KMS-11 (cell line): ENCODE measurements around the gene CTNNA3.
"Not testable (repeated sequence)": the region's sequence is repeated elsewhere in the genome, so short reads cannot be mapped to it uniquely, and the experiment has no call there.

Experiments
- H2AFZ ChIP-seq: fragments of 200-600 bp; sonication (generic); 2 replicates; pipeline ENCODE4 v1.6.1; 2016; ENCODE audit warnings: antibody characterized with exemption, mixed run types, low read depth
- H3K27ac ChIP-seq: fragments of 200-600 bp; sonication (generic); 2 replicates; pipeline ENCODE4 v1.6.1; 2016; ENCODE audit warnings: mild to moderate bottlenecking, mixed run types
- H3K27me3 ChIP-seq: fragments of 200-600 bp; sonication (generic); 2 replicates; pipeline ENCODE4 v1.6.1; 2017; ENCODE audit warnings: mild to moderate bottlenecking, low read depth, mixed run types, moderate library complexity; ENCODE audit not compliant: insufficient read depth
- H3K36me3 ChIP-seq: fragments of 200-600 bp; sonication (generic); 2 replicates; pipeline ENCODE4 v1.6.1; 2017; ENCODE audit warnings: mild to moderate bottlenecking, mixed run types; ENCODE audit not compliant: insufficient read depth
- H3K4me1 ChIP-seq: fragments of 200-600 bp; sonication (generic); 2 replicates; pipeline ENCODE4 v1.6.1; 2016; ENCODE audit warnings: mild to moderate bottlenecking, low read depth, mixed run types; ENCODE audit not compliant: poor library complexity, severe bottlenecking
- H3K4me2 ChIP-seq: fragments of 200-600 bp; sonication (generic); 2 replicates; pipeline ENCODE4 v1.7.0; 2016; ENCODE audit warnings: mild to moderate bottlenecking, mixed run types
- H3K4me3 ChIP-seq: fragments of 200-600 bp; sonication (generic); IDR thresholded peaks from 2 replicates; pipeline ENCODE4 v1.6.1; 2017; ENCODE audit warnings: low read depth, low read length, mixed read lengths; ENCODE audit not compliant: insufficient read depth
- H3K79me2 ChIP-seq: fragments of 200-600 bp; sonication (generic); 2 replicates; pipeline ENCODE4 v1.6.1; 2016; ENCODE audit warnings: low read depth, mixed run types; ENCODE audit not compliant: insufficient read depth
- H3K9ac ChIP-seq: fragments of 200-600 bp; sonication (generic); 2 replicates; pipeline ENCODE4 v1.6.1; 2016; ENCODE audit warnings: mild to moderate bottlenecking, mixed run types
- H4K20me1 ChIP-seq: fragments of 200-600 bp; sonication (generic); 2 replicates; pipeline ENCODE4 v1.6.1; 2016; ENCODE audit warnings: mild to moderate bottlenecking, mixed run types; ENCODE audit not compliant: insufficient read depth
- TF ChIP-seq, protein P1 (sequence below): fragments of 200-600 bp; sonication (generic); conservative IDR thresholded peaks from 2 replicates; pipeline ENCODE4 v1.6.1; 2017; ENCODE audit warnings: low read depth, mild to moderate bottlenecking, antibody characterized with exemption, low read length, moderate library complexity, mixed read lengths

The CTNNA3 gene

DNA sequence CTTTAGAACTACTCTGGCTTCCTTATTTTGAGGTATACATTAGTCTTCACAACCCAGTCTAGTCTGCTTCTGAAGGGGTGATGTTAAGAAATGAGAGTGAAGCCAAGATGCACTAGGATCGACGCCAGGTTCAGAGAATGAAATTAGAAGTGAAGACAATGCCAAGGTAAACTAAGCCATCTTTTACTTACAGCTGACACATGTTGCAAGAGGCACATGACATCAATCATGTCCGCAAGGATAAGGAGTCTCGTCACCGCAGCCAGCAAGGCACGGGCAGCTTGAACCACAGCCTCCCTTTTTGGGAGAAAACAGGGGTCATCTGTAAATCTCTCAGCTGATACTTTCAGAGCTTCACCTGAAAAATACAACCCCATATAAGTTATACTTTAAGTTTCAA, 156.7 kb downstream of the CTNNA3 start:
- TF ChIP-seq, protein P1, sequence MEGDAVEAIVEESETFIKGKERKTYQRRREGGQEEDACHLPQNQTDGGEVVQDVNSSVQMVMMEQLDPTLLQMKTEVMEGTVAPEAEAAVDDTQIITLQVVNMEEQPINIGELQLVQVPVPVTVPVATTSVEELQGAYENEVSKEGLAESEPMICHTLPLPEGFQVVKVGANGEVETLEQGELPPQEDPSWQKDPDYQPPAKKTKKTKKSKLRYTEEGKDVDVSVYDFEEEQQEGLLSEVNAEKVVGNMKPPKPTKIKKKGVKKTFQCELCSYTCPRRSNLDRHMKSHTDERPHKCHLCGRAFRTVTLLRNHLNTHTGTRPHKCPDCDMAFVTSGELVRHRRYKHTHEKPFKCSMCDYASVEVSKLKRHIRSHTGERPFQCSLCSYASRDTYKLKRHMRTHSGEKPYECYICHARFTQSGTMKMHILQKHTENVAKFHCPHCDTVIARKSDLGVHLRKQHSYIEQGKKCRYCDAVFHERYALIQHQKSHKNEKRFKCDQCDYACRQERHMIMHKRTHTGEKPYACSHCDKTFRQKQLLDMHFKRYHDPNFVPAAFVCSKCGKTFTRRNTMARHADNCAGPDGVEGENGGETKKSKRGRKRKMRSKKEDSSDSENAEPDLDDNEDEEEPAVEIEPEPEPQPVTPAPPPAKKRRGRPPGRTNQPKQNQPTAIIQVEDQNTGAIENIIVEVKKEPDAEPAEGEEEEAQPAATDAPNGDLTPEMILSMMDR = no peak
- no peaks in the 10 kb centered on the region for H3K79me2 ChIP-seq
- H3K4me2 ChIP-seq = no peak overlapping the region
- no peaks in the 10 kb centered on the region for H3K4me1 ChIP-seq
- H3K27me3 ChIP-seq = no peaks in the 10 kb centered on the region
- no peak overlapping the region for H3K27ac ChIP-seq
- H4K20me1 ChIP-seq = no peaks in the 10 kb centered on the region
- H3K36me3 ChIP-seq = no peaks in the 10 kb centered on the region
- no peak overlapping the region for H3K9ac ChIP-seq
- H2AFZ ChIP-seq = no peak overlapping the region
- no peak overlapping the region for H3K4me3 ChIP-seq

DNA sequence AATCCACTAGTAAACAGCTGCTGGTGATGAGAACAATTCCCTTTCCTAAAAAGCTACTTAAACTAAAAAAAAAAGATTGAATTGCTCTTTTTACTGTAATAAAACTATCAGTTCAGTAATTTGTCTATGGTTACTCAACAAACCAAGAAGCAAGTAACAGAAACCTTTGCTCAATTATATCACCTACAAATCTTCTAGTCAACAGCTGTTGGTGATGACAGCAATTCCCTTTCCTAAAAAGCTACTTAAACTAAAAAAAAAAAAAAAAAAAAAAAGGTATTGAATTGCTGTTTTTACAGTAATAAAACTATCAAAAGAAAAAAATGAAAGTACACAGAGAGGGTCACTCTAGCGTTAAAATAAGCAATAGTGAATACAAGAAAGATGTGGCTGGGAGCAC, 158.1 kb downstream of the CTNNA3 start:
- Histone ChIP-seq H3K36me3 (no peaks in the 10 kb centered on the region), H3K9ac (no peak overlapping the region), H3K4me2 (no peak overlapping the region), H3K27ac (no peak overlapping the region), H2AFZ (no peak overlapping the region), H3K4me3 (no peak overlapping the region), H4K20me1 (no peaks in the 10 kb centered on the region), H3K79me2 (no peaks in the 10 kb centered on the region), H3K4me1 (no peaks in the 10 kb centered on the region), H3K27me3 (no peaks in the 10 kb centered on the region)
- TF ChIP-seq, protein P1 = no peak

DNA sequence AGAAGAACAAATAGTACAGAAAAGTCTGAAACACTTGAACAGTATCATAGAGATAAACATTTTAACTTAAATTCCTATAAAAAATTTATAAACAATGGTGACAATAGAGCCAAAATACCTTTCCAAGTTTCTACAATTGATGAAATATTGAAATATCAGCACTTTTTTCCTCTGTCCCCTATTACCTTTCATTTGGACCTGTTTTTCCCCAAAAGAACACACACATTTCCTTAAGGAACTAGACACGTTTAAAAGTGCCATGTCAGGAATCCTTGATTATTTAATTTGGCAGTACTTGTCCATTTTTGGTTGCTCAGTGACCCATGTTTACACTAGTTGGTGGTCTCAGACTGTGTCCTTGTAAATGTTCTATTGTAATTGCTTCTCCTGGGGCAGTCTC, 162.6 kb downstream of the CTNNA3 start:
- no peaks in the 10 kb centered on the region for H3K27me3 ChIP-seq

DNA sequence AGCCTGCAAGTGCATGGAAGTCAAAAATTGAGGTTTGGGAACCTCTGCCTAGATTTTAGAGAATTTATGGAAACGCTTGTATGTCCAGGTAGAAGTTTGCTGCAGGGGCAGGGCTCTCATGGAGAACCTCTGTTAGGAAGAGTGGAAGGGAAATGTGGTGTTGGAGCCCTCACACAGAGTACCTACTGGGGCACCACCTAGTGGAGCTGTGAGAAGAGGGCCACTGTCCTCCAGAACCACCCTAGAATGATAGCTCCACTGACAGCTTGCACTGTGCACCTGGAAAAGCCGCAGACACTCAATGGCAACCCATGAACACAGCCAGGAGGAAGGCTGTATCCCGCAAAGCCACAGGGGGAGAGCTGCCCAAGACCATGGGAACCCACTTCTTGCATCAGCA, 165.0 kb downstream of the CTNNA3 start:
- not testable (repeated sequence) for H3K27me3 ChIP-seq, H3K36me3 ChIP-seq, H3K4me3 ChIP-seq, H3K27ac ChIP-seq, H4K20me1 ChIP-seq, H3K4me1 ChIP-seq, H2AFZ ChIP-seq, H3K9ac ChIP-seq, H3K79me2 ChIP-seq, H3K4me2 ChIP-seq

More for the DNA sequence above, 162.6 kb downstream of the CTNNA3 start:
- Histone ChIP-seq H3K4me1 (no peaks in the 10 kb centered on the region), H2AFZ (no peak overlapping the region), H3K4me3 (no peak overlapping the region), H3K79me2 (no peaks in the 10 kb centered on the region), H3K36me3 (no peaks in the 10 kb centered on the region), H3K9ac (no peak overlapping the region), H4K20me1 (no peaks in the 10 kb centered on the region), H3K27ac (no peak overlapping the region), H3K4me2 (no peak overlapping the region)
- TF ChIP-seq, protein P1 = no peak

DNA sequence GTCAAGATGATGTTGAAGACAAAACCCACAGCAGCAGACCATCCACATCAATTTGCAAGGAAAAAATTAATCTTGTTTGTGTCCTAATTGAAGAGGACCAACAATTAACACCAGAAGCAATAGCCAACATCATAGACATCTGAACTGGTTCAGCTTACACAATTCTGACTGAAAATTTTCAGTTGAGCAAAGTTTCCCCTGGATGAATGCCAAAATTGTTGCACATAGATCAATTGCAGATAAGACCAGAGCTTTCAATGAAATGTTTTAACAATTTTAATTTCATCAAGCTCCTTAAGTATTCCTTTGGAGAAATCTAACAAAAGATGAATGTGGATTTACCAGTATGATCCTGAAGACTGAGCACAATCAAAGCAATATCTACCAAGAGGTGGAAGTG, 168.6 kb downstream of the CTNNA3 start:
- Histone ChIP-seq H3K4me2 (no peak overlapping the region), H3K4me3 (no peak overlapping the region), H3K9ac (no peak overlapping the region), H3K4me1 (no peaks in the 10 kb centered on the region), H2AFZ (no peak overlapping the region), H4K20me1 (no peaks in the 10 kb centered on the region), H3K79me2 (no peaks in the 10 kb centered on the region), H3K36me3 (no peaks in the 10 kb centered on the region), H3K27ac (no peak overlapping the region), H3K27me3 (no peaks in the 10 kb centered on the region)
- TF ChIP-seq, protein P1 = no peak
